ENCODE results near the gene ACSL3. TPM values are rescaled to one million over a fixed set of nuclear protein-coding genes. Genes with fewer than 3 reads are reported as not detected.

ACSL3 gene
- total RNA-seq (2021; ENCODE audit: unreplicated experiment), result 85.2 TPM
- polyA plus RNA-seq (2012; ENCODE audit: insufficient read length), result 38.7 TPM
- percentile 95 among the genes with signal in this experiment for Bru-seq, nascent RNA
- BruChase-seq, experiment 1, labeled RNA remaining after a 2-hour chase, result percentile 87 among the genes with signal in this experiment
- percentile 88 among the genes with signal in this experiment for BruChase-seq, experiment 2, labeled RNA remaining after a 6-hour chase
- long read RNA-seq, full-length matches to known transcripts, result 159 of 219 reads
- long read RNA-seq, partial matches to known transcripts, result 10 of 219 reads
- long read RNA-seq, other reads (novel, unspliced or antisense), result 50 of 219 reads

GRCh38 chr2:222860740-222861410 is at the start of gene ACSL3:
TSS of gene ACSL3 (plus strand) at chr2:222861036. CDS start at chr2:222908773, 47,737 bp downstream.
- ChIA-PET CTCF (interaction anchor here (1.5 kb wide), 1 partner anchor 152 kb away, joined by 5 read pairs; no protein-coding TSS in a partner anchor), POLR2A (no interaction called here)
- peak within 1 kb of the TSS; percentile 85 for H3K27ac ChIP-seq (ENCODE audit: low read length)
- BruUV-seq (replicated peaks), result no TSS peak
- intact Hi-C loops (cut with micrococcal nuclease; ENCODE audit: unreplicated experiment) (no loop called here), in situ Hi-C loops (cut with HindIII; ENCODE audit: low pct_unique_long_range_greater_than_20kb, low sequenced_read_pairs) (no loop called here)
- H3K27me3 ChIP-seq (ENCODE audit: control insufficient read depth, insufficient read depth, low read length), result no peaks in the 10 kb centered on the region
- no peaks in the 10 kb centered on the region; the same call in 1 of the 2 replicates for H3K36me3 ChIP-seq (ENCODE audit: control insufficient read depth, insufficient read depth, low read length)
- peaks cover 46% of the 10 kb centered on the region for H3K4me1 ChIP-seq (ENCODE audit: control insufficient read depth, insufficient read depth, low read length)
- peak; percentile 99 for ATAC-seq
- H3K4me3 ChIP-seq (ENCODE audit: low read depth in 2 of 2, low read length in 2 of 2), result peak within 1 kb of the TSS; percentile 89 to 91
- H3K9me3 ChIP-seq (ENCODE audit: control insufficient read depth, insufficient read depth, low read depth, low read length), result no peaks in the 10 kb centered on the region
- TF ChIP-seq SIN3A (IDR thresholded peaks at IDR 0.05; ENCODE audit: borderline replicate concordance, insufficient read depth, low read depth, low read length), result peak; percentile 82
- TF ChIP-seq POLR2AphosphoS5 (IDR thresholded peaks at IDR 0.05; ENCODE audit: low read depth, low read length), result peak; percentile 97
- peak; percentile 28; the same call in 1 of the 2 replicates for TF ChIP-seq CTCF (IDR thresholded peaks at IDR 0.05)
- no peak for TF ChIP-seq TCF7L2 (IDR thresholded peaks at IDR 0.05; ENCODE audit: low read depth, low read length)
- TF ChIP-seq, protein P1, sequence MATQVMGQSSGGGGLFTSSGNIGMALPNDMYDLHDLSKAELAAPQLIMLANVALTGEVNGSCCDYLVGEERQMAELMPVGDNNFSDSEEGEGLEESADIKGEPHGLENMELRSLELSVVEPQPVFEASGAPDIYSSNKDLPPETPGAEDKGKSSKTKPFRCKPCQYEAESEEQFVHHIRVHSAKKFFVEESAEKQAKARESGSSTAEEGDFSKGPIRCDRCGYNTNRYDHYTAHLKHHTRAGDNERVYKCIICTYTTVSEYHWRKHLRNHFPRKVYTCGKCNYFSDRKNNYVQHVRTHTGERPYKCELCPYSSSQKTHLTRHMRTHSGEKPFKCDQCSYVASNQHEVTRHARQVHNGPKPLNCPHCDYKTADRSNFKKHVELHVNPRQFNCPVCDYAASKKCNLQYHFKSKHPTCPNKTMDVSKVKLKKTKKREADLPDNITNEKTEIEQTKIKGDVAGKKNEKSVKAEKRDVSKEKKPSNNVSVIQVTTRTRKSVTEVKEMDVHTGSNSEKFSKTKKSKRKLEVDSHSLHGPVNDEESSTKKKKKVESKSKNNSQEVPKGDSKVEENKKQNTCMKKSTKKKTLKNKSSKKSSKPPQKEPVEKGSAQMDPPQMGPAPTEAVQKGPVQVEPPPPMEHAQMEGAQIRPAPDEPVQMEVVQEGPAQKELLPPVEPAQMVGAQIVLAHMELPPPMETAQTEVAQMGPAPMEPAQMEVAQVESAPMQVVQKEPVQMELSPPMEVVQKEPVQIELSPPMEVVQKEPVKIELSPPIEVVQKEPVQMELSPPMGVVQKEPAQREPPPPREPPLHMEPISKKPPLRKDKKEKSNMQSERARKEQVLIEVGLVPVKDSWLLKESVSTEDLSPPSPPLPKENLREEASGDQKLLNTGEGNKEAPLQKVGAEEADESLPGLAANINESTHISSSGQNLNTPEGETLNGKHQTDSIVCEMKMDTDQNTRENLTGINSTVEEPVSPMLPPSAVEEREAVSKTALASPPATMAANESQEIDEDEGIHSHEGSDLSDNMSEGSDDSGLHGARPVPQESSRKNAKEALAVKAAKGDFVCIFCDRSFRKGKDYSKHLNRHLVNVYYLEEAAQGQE (IDR thresholded peaks at IDR 0.05; ENCODE audit: insufficient read depth in 1 of 2, low read depth in 2 of 2, low read length in 1 of 2), result no peak
- no peak for DNase-seq (ENCODE audit: low read depth, low spot score)

- DNase-seq (ENCODE audit: low read depth, low spot score), result no peak
- H3K4me3 ChIP-seq (ENCODE audit: low read depth in 2 of 2, low read length in 2 of 2), result no peak overlapping the region
- H3K36me3 ChIP-seq (ENCODE audit: control insufficient read depth, insufficient read depth, low read length), result no peaks in the 10 kb centered on the region
- in situ Hi-C loops (cut with HindIII; ENCODE audit: low pct_unique_long_range_greater_than_20kb, low sequenced_read_pairs) (no loop called here), intact Hi-C loops (cut with micrococcal nuclease; ENCODE audit: unreplicated experiment) (no loop called here)
- no peak for ATAC-seq
- ChIA-PET CTCF (interaction anchor here (0.6 to 0.7 kb wide), 2 partner anchors 102 to 122 kb away, joined by 3 to 5 read pairs; no protein-coding TSS in a partner anchor), POLR2A (no interaction called here)
- no peaks in the 10 kb centered on the region for H3K9me3 ChIP-seq (ENCODE audit: control insufficient read depth, insufficient read depth, low read depth, low read length)
- H3K27ac ChIP-seq (ENCODE audit: low read length), result no peak overlapping the region
- no TSS peak for BruUV-seq (replicated peaks)
- TF ChIP-seq, protein P1 (IDR thresholded peaks at IDR 0.05; ENCODE audit: insufficient read depth in 1 of 2, low read depth in 2 of 2, low read length in 1 of 2), result no peak
- no peak for TF ChIP-seq POLR2AphosphoS5 (IDR thresholded peaks at IDR 0.05; ENCODE audit: low read depth, low read length)
- TF ChIP-seq CTCF (IDR thresholded peaks at IDR 0.05), result no peak
- TF ChIP-seq SIN3A (IDR thresholded peaks at IDR 0.05; ENCODE audit: borderline replicate concordance, insufficient read depth, low read depth, low read length), result no peak
- no peak for TF ChIP-seq TCF7L2 (IDR thresholded peaks at IDR 0.05; ENCODE audit: low read depth, low read length)
- H3K27me3 ChIP-seq (ENCODE audit: control insufficient read depth, insufficient read depth, low read length), result no peaks in the 10 kb centered on the region
- no peaks in the 10 kb centered on the region for H3K4me1 ChIP-seq (ENCODE audit: control insufficient read depth, insufficient read depth, low read length)
Observed at GRCh38 chr2:222811828-222812227, 49.0 kb upstream of the ACSL3 start.

Data from Panc1 (cell line).